Hepatocyte (in vitro differentiated cells): ENCODE measurements around the gene ARL10. TPM values are rescaled to one million over a fixed set of nuclear protein-coding genes. Genes with fewer than 3 reads are reported as not detected.

Experiments
- DNase-seq: peaks from one replicate; pipeline ENCODE4 v3.0.0-alpha.2; 2016; ENCODE audit warnings: low spot score
- H2AFZ ChIP-seq: fragments of 200-600 bp; sonication (generic); 2 replicates; pipeline ENCODE4 v1.6.0; 2016; ENCODE audit warnings: antibody characterized with exemption, mild to moderate bottlenecking
- H3K27ac ChIP-seq: fragments of 200-600 bp; sonication (generic); 2 replicates; pipeline ENCODE4 v1.5.1; 2016; ENCODE audit warnings: mild to moderate bottlenecking
- H3K27me3 ChIP-seq: fragments of 200-600 bp; sonication (generic); 2 replicates; pipeline ENCODE4 v1.6.1; 2016
- H3K36me3 ChIP-seq: fragments of 200-600 bp; sonication (generic); replicated peaks from 2 replicates; pipeline ENCODE4 v1.5.1; 2016; ENCODE audit warnings: low read depth; ENCODE audit not compliant: insufficient read depth
- H3K4me1 ChIP-seq: fragments of 200-600 bp; sonication (generic); 2 replicates; pipeline ENCODE4 v1.5.1; 2016; ENCODE audit warnings: mild to moderate bottlenecking, moderate library complexity; ENCODE audit not compliant: insufficient read depth
- H3K4me2 ChIP-seq: fragments of 200-600 bp; sonication (generic); 2 replicates; pipeline ENCODE4 v1.6.0; 2016
- H3K4me3 ChIP-seq: fragments of 200-600 bp; sonication (generic); 2 replicates; pipeline ENCODE4 v1.5.1; 2016; ENCODE audit warnings: mild to moderate bottlenecking
- H3K79me2 ChIP-seq: fragments of 200-600 bp; sonication (generic); 2 replicates; pipeline ENCODE4 v1.6.0; 2017; ENCODE audit warnings: mild to moderate bottlenecking
- H3K9me2 ChIP-seq: fragments of 200-600 bp; sonication (generic); replicated peaks from 2 replicates; pipeline ENCODE4 v1.6.0; 2017; ENCODE audit warnings: mild to moderate bottlenecking; ENCODE audit not compliant: insufficient read depth
- H3K9me3 ChIP-seq: fragments of 200-600 bp; sonication (generic); 2 replicates; pipeline ENCODE4 v1.5.1; 2016; ENCODE audit warnings: low read depth, mild to moderate bottlenecking
- H4K20me1 ChIP-seq: fragments of 200-600 bp; sonication (generic); 2 replicates; pipeline ENCODE4 v1.6.0; 2016; ENCODE audit warnings: mild to moderate bottlenecking; ENCODE audit not compliant: insufficient read depth, poor library complexity, severe bottlenecking
- EZH2 ChIP-seq: fragments of 200-600 bp; sonication (generic); IDR thresholded peaks from 2 replicates; pipeline ENCODE4 v1.6.1; 2016; ENCODE audit warnings: antibody characterized with exemption, mild to moderate bottlenecking, borderline replicate concordance
- EZH2phosphoT487 ChIP-seq: fragments of 200-600 bp; sonication (generic); IDR thresholded peaks from one replicate; pipeline ENCODE4 v1.6.1; 2018; ENCODE audit warnings: antibody characterized with exemption, mild to moderate bottlenecking, low read depth, moderate library complexity; ENCODE audit not compliant: unreplicated experiment, severe bottlenecking
- WGBS: methylation state at CpG from one replicate; pipeline ENCODE4 v1.1.6; 2016; ENCODE audit warnings: low lambda C conversion rate; ENCODE audit errors: missing lambda C conversion rate; 5-methylcytosine and 5-hydroxymethylcytosine counted together
- polyA plus RNA-seq: library from polyadenylated mRNA; unstranded; fragments of >200 nt; fragmentation: Nextera tagmentation; extraction: Ambion mirVana; gene quantifications from 2 replicates; pipeline ENCODE4 v1.2.1, GENCODE V29; 2016
- total RNA-seq: library from RNA; depleted of rRNA; stranded (reverse); fragments of >200 nt; gene quantifications from 2 replicates; pipeline ENCODE4 v1.2.3, GENCODE V29; 2014
- TF ChIP-seq, protein P1 (sequence below): fragments of 200-600 bp; sonication (generic); IDR thresholded peaks from 2 replicates; pipeline ENCODE4 v1.5.1; 2016; ENCODE audit warnings: antibody characterized with exemption, mild to moderate bottlenecking; ENCODE audit not compliant: poor library complexity

Gene ARL10
- total and polyA plus RNA-seq, 2 experiments from 2014 or later, result 4.4 to 6.7 TPM

DNA sequence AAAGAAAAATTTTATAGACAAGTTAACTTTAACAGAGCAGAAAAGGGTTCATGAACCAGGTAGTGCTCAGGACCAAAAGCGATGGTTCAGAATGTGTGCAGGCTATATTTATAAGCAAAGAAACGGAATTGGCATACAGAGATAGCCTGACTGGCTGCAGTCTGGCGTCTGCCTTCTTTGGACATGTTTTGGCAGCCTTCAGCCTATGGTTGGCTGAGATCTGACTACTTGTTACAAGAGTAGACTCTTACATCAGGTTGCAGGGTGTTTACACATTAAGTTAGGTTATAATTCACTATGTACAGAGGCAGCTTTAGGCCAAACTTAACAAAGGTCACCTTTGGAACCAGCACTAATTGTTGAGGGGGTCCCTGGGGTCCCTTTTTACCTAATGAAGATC, 16.1 kb downstream of the ARL10 start:
- Histone ChIP-seq H3K4me1 (no peaks in the 10 kb centered on the region), H3K9me3 (no peaks in the 10 kb centered on the region), H3K9me2 (no peaks in the 10 kb centered on the region), H3K79me2 (peaks cover 7% of the 10 kb centered on the region), H3K4me3 (no peak overlapping the region), H3K27ac (no peak overlapping the region), H2AFZ (no peak overlapping the region), H3K27me3 (no peaks in the 10 kb centered on the region), H3K4me2 (no peak overlapping the region), H3K36me3 (no peaks in the 10 kb centered on the region), H4K20me1 (no peaks in the 10 kb centered on the region)
- 96% methylated on average over 3 of the region's 3 CpGs for WGBS
- no peak for DNase-seq
- no peak for TF ChIP-seq EZH2phosphoT487
- TF ChIP-seq EZH2, result no peak
- TF ChIP-seq, protein P1, sequence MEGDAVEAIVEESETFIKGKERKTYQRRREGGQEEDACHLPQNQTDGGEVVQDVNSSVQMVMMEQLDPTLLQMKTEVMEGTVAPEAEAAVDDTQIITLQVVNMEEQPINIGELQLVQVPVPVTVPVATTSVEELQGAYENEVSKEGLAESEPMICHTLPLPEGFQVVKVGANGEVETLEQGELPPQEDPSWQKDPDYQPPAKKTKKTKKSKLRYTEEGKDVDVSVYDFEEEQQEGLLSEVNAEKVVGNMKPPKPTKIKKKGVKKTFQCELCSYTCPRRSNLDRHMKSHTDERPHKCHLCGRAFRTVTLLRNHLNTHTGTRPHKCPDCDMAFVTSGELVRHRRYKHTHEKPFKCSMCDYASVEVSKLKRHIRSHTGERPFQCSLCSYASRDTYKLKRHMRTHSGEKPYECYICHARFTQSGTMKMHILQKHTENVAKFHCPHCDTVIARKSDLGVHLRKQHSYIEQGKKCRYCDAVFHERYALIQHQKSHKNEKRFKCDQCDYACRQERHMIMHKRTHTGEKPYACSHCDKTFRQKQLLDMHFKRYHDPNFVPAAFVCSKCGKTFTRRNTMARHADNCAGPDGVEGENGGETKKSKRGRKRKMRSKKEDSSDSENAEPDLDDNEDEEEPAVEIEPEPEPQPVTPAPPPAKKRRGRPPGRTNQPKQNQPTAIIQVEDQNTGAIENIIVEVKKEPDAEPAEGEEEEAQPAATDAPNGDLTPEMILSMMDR, result no peak

DNA sequence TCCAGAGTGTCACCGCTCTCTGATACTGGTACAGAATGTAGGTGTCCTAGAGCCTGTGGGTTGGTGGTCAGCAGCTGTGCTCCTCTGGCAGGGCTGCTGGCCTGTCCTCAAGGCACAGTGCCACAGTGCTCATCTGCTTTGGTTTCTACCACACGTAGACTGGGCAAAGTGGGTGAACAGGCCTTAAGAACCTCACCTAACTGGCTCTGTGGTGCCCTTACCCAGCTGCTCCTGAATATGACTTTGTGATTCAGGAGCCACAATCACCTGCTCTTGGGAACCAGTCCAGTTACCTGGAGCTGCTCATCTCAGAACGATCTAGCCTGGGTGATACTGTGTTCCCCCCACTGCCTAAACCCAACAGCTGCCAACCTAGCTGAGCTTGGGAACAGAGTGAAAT, 16.7 kb downstream of the ARL10 start:
- no peaks in the 10 kb centered on the region for H4K20me1 ChIP-seq
- H3K4me2 ChIP-seq, result no peak overlapping the region
- no peak overlapping the region for H2AFZ ChIP-seq
- no peak for DNase-seq
- peaks cover 13% of the 10 kb centered on the region for H3K79me2 ChIP-seq
- H3K9me2 ChIP-seq, result no peaks in the 10 kb centered on the region
- no peaks in the 10 kb centered on the region for H3K27me3 ChIP-seq
- no peaks in the 10 kb centered on the region for H3K9me3 ChIP-seq
- no peak overlapping the region for H3K4me3 ChIP-seq
- H3K4me1 ChIP-seq, result peaks cover 2% of the 10 kb centered on the region
- no peak overlapping the region for H3K27ac ChIP-seq
- WGBS, result 94% methylated on average over 3 of the region's 3 CpGs
- H3K36me3 ChIP-seq, result no peaks in the 10 kb centered on the region
- TF ChIP-seq, protein P1, result no peak
- TF ChIP-seq EZH2 (no peak), EZH2phosphoT487 (no peak)

DNA sequence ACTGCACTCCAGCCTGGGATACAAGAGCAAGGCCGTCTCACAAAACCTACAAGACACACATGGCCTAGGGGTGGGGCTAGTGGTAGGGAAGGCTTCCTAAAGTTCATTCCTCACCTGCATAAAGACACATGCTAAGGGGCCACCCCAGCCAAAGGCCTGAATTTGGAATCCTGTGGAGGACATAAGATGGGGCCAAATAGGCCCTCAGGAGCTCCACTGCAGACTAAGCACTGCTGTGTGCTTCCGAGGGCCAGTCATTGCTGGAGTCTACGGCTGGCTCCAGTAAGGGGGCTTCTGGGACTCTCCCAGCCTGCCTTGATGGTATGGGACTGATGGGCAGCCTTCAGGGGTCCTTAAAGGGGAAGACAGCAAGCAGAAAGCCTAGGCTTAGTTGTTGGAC, 17.4 kb downstream of the ARL10 start:
- H3K4me1 ChIP-seq, result peaks cover 9% of the 10 kb centered on the region
- no peak overlapping the region for H3K27ac ChIP-seq
- TF ChIP-seq, protein P1, result no peak
- no peak for TF ChIP-seq EZH2phosphoT487
- no peak for TF ChIP-seq EZH2
- WGBS, result 59% methylated on average over 3 of the region's 3 CpGs
- no peaks in the 10 kb centered on the region for H3K36me3 ChIP-seq
- H3K9me2 ChIP-seq, result no peaks in the 10 kb centered on the region
- no peak overlapping the region for H2AFZ ChIP-seq
- no peak overlapping the region for H3K4me2 ChIP-seq
- no peaks in the 10 kb centered on the region for H3K27me3 ChIP-seq
- no peaks in the 10 kb centered on the region for H3K9me3 ChIP-seq
- H3K4me3 ChIP-seq, result no peak overlapping the region
- no peak for DNase-seq
- no peaks in the 10 kb centered on the region for H4K20me1 ChIP-seq
- H3K79me2 ChIP-seq, result peaks cover 20% of the 10 kb centered on the region
